Loucy (cell line): ENCODE measurements around the gene CUBN.

ENCODE experiments used
- H2AFZ ChIP-seq: fragments of 200-600 bp; sonication (generic); 2 replicates; pipeline ENCODE4 v1.6.0; 2016; ENCODE audit warnings: antibody characterized with exemption, mild to moderate bottlenecking, low read length, moderate library complexity
- H3F3A ChIP-seq: fragments of 200-600 bp; 2 replicates; pipeline ENCODE4 v1.6.0; 2016; ENCODE audit warnings: antibody characterized with exemption, low read depth, mild to moderate bottlenecking
- H3K27me3 ChIP-seq: fragments of 200-600 bp; sonication (generic); 2 replicates; pipeline ENCODE4 v1.6.1; 2014; ENCODE audit warnings: low read length, mild to moderate bottlenecking; ENCODE audit not compliant: insufficient read depth, poor library complexity, severe bottlenecking
- H3K36me3 ChIP-seq: fragments of 200-600 bp; sonication (generic); 2 replicates; pipeline ENCODE4 v1.6.1; 2016; ENCODE audit warnings: low read length; ENCODE audit not compliant: insufficient read depth
- H3K4me1 ChIP-seq: fragments of 200-600 bp; sonication (generic); 2 replicates; pipeline ENCODE4 v1.5.1; 2014; ENCODE audit warnings: low read length, mild to moderate bottlenecking; ENCODE audit not compliant: insufficient read depth, poor library complexity, severe bottlenecking
- H3K4me2 ChIP-seq: fragments of 200-600 bp; sonication (generic); 2 replicates; pipeline ENCODE4 v1.6.0; 2014; ENCODE audit warnings: antibody characterized with exemption, low read length, low read depth, mild to moderate bottlenecking; ENCODE audit not compliant: poor library complexity, severe bottlenecking
- H3K4me3 ChIP-seq: fragments of 200-600 bp; sonication (generic); 2 replicates; pipeline ENCODE4 v1.5.1; 2014; ENCODE audit warnings: low read length, mild to moderate bottlenecking, mixed read lengths; ENCODE audit not compliant: poor library complexity, severe bottlenecking
- H3K79me2 ChIP-seq: fragments of 200-600 bp; sonication (generic); 2 replicates; pipeline ENCODE4 v1.6.1; 2014; ENCODE audit warnings: low read length; ENCODE audit not compliant: insufficient read depth
- H3K9ac ChIP-seq: fragments of 200-600 bp; sonication (generic); 2 replicates; pipeline ENCODE4 v1.6.0; 2014; ENCODE audit warnings: mild to moderate bottlenecking, low read depth, low read length, moderate library complexity; ENCODE audit not compliant: poor library complexity, severe bottlenecking
- H3K9me2 ChIP-seq: fragments of 200-600 bp; sonication (generic); replicated peaks from 2 replicates; pipeline ENCODE4 v1.6.1; 2016; ENCODE audit warnings: low read depth, low read length, mixed read lengths
- H3K9me3 ChIP-seq: fragments of 200-600 bp; sonication (generic); 2 replicates; pipeline ENCODE4 v1.6.1; 2014; ENCODE audit warnings: mild to moderate bottlenecking, antibody characterized with exemption, low read length, low read depth; ENCODE audit not compliant: insufficient read depth
- H4K20me1 ChIP-seq: fragments of 200-600 bp; sonication (generic); 2 replicates; pipeline ENCODE4 v1.6.0; 2014; ENCODE audit warnings: antibody characterized with exemption, low read length, mild to moderate bottlenecking; ENCODE audit not compliant: insufficient read depth, poor library complexity, severe bottlenecking
- CTCF ChIP-seq: fragments of 200-600 bp; sonication (generic); conservative IDR thresholded peaks from 2 replicates; pipeline ENCODE4 v1.5.1; 2014; ENCODE audit warnings: mild to moderate bottlenecking, antibody characterized with exemption, low read length
- EZH2phosphoT487 ChIP-seq: fragments of 200-600 bp; IDR thresholded peaks from 2 replicates; pipeline ENCODE4 v1.6.1; 2018; ENCODE audit warnings: antibody characterized with exemption, mild to moderate bottlenecking, moderate library complexity, borderline replicate concordance

CUBN gene

GRCh38 chr10:16950656-16951601 is 178.7 kb downstream of the CUBN start:
- Histone ChIP-seq H4K20me1 (no peaks in the 10 kb centered on the region), H3K9me2 (no peaks in the 10 kb centered on the region), H3F3A (no peaks in the 10 kb centered on the region), H3K36me3 (no peaks in the 10 kb centered on the region), H3K4me3 (no peak overlapping the region), H3K9ac (no peak overlapping the region), H3K27me3 (no peaks in the 10 kb centered on the region), H3K4me1 (peaks cover 26% of the 10 kb centered on the region), H2AFZ (peak overlapping the region; percentile 19), H3K9me3 (no peaks in the 10 kb centered on the region), H3K79me2 (no peaks in the 10 kb centered on the region), H3K4me2 (no peak overlapping the region)
- TF ChIP-seq CTCF (no peak), EZH2phosphoT487 (no peak)

GRCh38 chr10:16949816-16950215 is 179.8 kb downstream of the CUBN start:
- H3K9ac ChIP-seq: no peak overlapping the region
- no peaks in the 10 kb centered on the region for H3K9me3 ChIP-seq
- no peaks in the 10 kb centered on the region for H4K20me1 ChIP-seq
- H2AFZ ChIP-seq: no peak overlapping the region
- H3K4me2 ChIP-seq: no peak overlapping the region
- TF ChIP-seq EZH2phosphoT487: no peak
- TF ChIP-seq CTCF: no peak
- peaks cover 37% of the 10 kb centered on the region for H3K4me1 ChIP-seq
- H3K36me3 ChIP-seq: no peaks in the 10 kb centered on the region
- H3K9me2 ChIP-seq: no peaks in the 10 kb centered on the region
- no peaks in the 10 kb centered on the region for H3K27me3 ChIP-seq
- no peaks in the 10 kb centered on the region for H3F3A ChIP-seq
- no peaks in the 10 kb centered on the region for H3K79me2 ChIP-seq
- no peak overlapping the region for H3K4me3 ChIP-seq

- H3K36me3 ChIP-seq: no peaks in the 10 kb centered on the region
- H3K4me3 ChIP-seq: no peak overlapping the region
- H3K4me2 ChIP-seq: no peak overlapping the region
- no peak overlapping the region for H3K9ac ChIP-seq
- H3F3A ChIP-seq: no peaks in the 10 kb centered on the region
- H3K9me3 ChIP-seq: no peaks in the 10 kb centered on the region
- TF ChIP-seq CTCF: no peak
- no peak for TF ChIP-seq EZH2phosphoT487
- H2AFZ ChIP-seq: no peak overlapping the region
- no peaks in the 10 kb centered on the region for H4K20me1 ChIP-seq
- H3K4me1 ChIP-seq: peaks cover 44% of the 10 kb centered on the region
- no peaks in the 10 kb centered on the region for H3K27me3 ChIP-seq
- H3K79me2 ChIP-seq: no peaks in the 10 kb centered on the region
- no peaks in the 10 kb centered on the region for H3K9me2 ChIP-seq
These were observed 181.2 kb downstream of the CUBN start for GRCh38 chr10:16948361-16948760.
